CD4-positive, alpha-beta memory T cell (primary cell): ENCODE results near the gene EPB41L5. TPM values are rescaled to one million over a fixed set of nuclear protein-coding genes. Genes with fewer than 3 reads are reported as not detected.
A peak's percentile ranks its signal among the peaks of the same experiment; 100 is the strongest.

Experiments
- CTCF ChIA-PET: fragments of 350-600 bp; sonication (Branson Sonifier 250); formaldehyde crosslinking; loops from one replicate; lab custom pipeline; 2021; ENCODE audit warnings: inconsistent platforms; ENCODE audit not compliant: partially characterized antibody; lab: Charles Lee
- POLR2A ChIA-PET: fragments of 350-600 bp; sonication (Branson Sonifier 250); formaldehyde crosslinking; loops from one replicate; lab custom pipeline; 2021; ENCODE audit not compliant: partially characterized antibody; lab: Charles Lee
- DNase-seq, 5 donors: peaks; one replicate each; pipeline versions ENCODE4 v3.0.0 to v3.0.0-alpha.2; 2020 to 2022; ENCODE audit warnings: mixed read lengths in 1 of 5
- H3K27ac ChIP-seq: one replicate; pipeline ENCODE4 v1.7.0; 2013; ENCODE audit warnings: low read depth, low read length
- H3K27me3 ChIP-seq: 2 replicates; pipeline ENCODE4 v1.7.0; 2013; ENCODE audit warnings: mild to moderate bottlenecking, low read length, moderate library complexity; ENCODE audit not compliant: insufficient read depth
- H3K36me3 ChIP-seq: 2 replicates; pipeline ENCODE4 v1.7.0; 2013; ENCODE audit warnings: mild to moderate bottlenecking, low read length, moderate library complexity; ENCODE audit not compliant: insufficient read depth
- H3K4me1 ChIP-seq: 2 replicates; pipeline ENCODE4 v1.7.0; 2013; ENCODE audit warnings: mild to moderate bottlenecking, low read length, moderate library complexity; ENCODE audit not compliant: insufficient read depth
- H3K4me3 ChIP-seq, 2 donors: one replicate each; pipeline ENCODE4 v1.7.0; 2013; ENCODE audit warnings: low read length in 2 of 2, mild to moderate bottlenecking in 1 of 2
- H3K9me3 ChIP-seq, 2 donors: one replicate each; pipeline ENCODE4 v1.7.0; 2013; ENCODE audit warnings: low read length in 2 of 2, control low read depth in 1 of 2; ENCODE audit not compliant: control insufficient read depth in 1 of 2
- H3K27ac Mint-ChIP-seq, 7 donors: one replicate each; pipeline ENCODE4 v1.8.0; 2020 to 2021; ENCODE audit warnings: mixed read lengths in 7 of 7, mild to moderate bottlenecking in 6 of 7, inconsistent platforms in 3 of 7, moderate library complexity in 3 of 7
- H3K27me3 Mint-ChIP-seq, 2 donors: one replicate each; pipeline ENCODE4 v1.8.0; 2020 to 2021; ENCODE audit warnings: mixed read lengths in 2 of 2
- H3K36me3 Mint-ChIP-seq, 2 donors: one replicate each; pipeline ENCODE4 v1.8.0; 2020 to 2021; ENCODE audit warnings: mixed read lengths in 2 of 2, inconsistent platforms in 1 of 2, mild to moderate bottlenecking in 1 of 2
- H3K4me1 Mint-ChIP-seq, 4 donors: one replicate each; pipeline ENCODE4 v1.8.0; 2020 to 2021; ENCODE audit warnings: mixed read lengths in 4 of 4, mild to moderate bottlenecking in 1 of 4
- H3K4me3 Mint-ChIP-seq, 8 donors: one replicate each; pipeline ENCODE4 v1.8.0; 2020 to 2021; ENCODE audit warnings: mixed read lengths in 8 of 8, mild to moderate bottlenecking in 7 of 8, moderate library complexity in 6 of 8, inconsistent platforms in 3 of 8
- H3K9me3 Mint-ChIP-seq, 8 donors: one replicate each; pipeline ENCODE4 v1.8.0; 2020 to 2021; ENCODE audit warnings: mixed read lengths in 8 of 8, mild to moderate bottlenecking in 5 of 8, inconsistent platforms in 3 of 8, moderate library complexity in 1 of 8
- intact Hi-C: fragments of 100-400 bp; cut with micrococcal nuclease; formaldehyde crosslinking; loops from one replicate; pipeline ENCODE4 v1.15.1; 2023
- polyA plus RNA-seq, 2 donors: library from polyadenylated mRNA; unstranded; fragments of 300-500 nt; fragmentation: Illumina TruSeq; gene quantifications; one replicate each; pipeline ENCODE4 v1.2.3, GENCODE V29; 2021
- total RNA-seq, 2 experiments: library from RNA; stranded (reverse); gene quantifications; one replicate each; pipeline ENCODE4 v1.2.3, GENCODE V29; 2021

The EPB41L5 gene
- total and polyA plus RNA-seq, 4 experiments from 2014 or later: 1.4 to 6.2 (median 4.1) TPM

DNA sequence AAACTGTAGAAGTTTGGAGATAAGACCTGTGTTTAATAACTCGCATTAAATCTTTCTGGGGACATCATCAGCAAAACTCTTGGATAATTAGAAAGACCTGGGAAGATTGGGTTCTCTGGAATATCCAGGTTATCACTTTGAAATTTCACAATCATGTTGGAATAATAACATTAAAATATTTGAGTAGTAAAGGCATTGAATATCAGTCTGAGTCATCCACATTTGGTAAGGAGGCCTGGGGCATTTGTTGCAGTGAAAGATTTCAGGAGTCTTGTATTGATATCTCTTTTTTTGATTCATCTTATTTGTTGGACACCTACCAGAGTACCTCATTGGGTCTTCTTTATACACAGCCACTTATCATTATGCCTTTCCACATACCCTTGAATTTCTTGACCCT is 95.9 kb downstream of the EPB41L5 start:
- peaks cover 18 to 24% (median 21%) of the 10 kb centered on the region in 4 donors for H3K4me1 Mint-ChIP-seq
- peak overlapping the region in 2 of 7 donors; percentile 68 to 91 for H3K27ac Mint-ChIP-seq
- no peak for DNase-seq
- CTCF ChIA-PET: interaction anchor here (0.9 to 4.0 kb wide), 16 partner anchors 10 to 573 kb away, joined by 3 to 120 read pairs (median 4); partner anchors contain the start of genes EPB41L5, RALB and TMEM177
- Histone ChIP-seq H3K4me1 (peaks cover 23% of the 10 kb centered on the region), H3K27ac (no peak overlapping the region), H3K9me3 (no peaks in the 10 kb centered on the region), H3K4me3 (peak overlapping the region in 1 of 2 donors; percentile 25), H3K36me3 (no peaks in the 10 kb centered on the region), H3K27me3 (no peaks in the 10 kb centered on the region)
- H3K4me3 Mint-ChIP-seq: peak overlapping the region in 6 of 8 donors; percentile 49 to 89 (median 80)
- H3K36me3 Mint-ChIP-seq: peaks cover 6 to 7% of the 10 kb centered on the region in 2 donors
- peaks cover 0 to 1% of the 10 kb centered on the region in 2 donors for H3K27me3 Mint-ChIP-seq
- H3K9me3 Mint-ChIP-seq: peaks cover 0 to 3% (median 0%) of the 10 kb centered on the region in 8 donors
- POLR2A ChIA-PET: interaction anchor here (1.1 to 3.4 kb wide), 6 partner anchors 68 to 431 kb away, joined by 4 to 35 read pairs (median 6); partner anchors contain the start of genes EPB41L5 and TMEM185B
- intact Hi-C loops: loop anchor here (1.0 to 5.0 kb wide), 5 partner anchors 69 to 350 kb away; partner anchors contain the start of genes EPB41L5, PTPN4 and TMEM185B

DNA sequence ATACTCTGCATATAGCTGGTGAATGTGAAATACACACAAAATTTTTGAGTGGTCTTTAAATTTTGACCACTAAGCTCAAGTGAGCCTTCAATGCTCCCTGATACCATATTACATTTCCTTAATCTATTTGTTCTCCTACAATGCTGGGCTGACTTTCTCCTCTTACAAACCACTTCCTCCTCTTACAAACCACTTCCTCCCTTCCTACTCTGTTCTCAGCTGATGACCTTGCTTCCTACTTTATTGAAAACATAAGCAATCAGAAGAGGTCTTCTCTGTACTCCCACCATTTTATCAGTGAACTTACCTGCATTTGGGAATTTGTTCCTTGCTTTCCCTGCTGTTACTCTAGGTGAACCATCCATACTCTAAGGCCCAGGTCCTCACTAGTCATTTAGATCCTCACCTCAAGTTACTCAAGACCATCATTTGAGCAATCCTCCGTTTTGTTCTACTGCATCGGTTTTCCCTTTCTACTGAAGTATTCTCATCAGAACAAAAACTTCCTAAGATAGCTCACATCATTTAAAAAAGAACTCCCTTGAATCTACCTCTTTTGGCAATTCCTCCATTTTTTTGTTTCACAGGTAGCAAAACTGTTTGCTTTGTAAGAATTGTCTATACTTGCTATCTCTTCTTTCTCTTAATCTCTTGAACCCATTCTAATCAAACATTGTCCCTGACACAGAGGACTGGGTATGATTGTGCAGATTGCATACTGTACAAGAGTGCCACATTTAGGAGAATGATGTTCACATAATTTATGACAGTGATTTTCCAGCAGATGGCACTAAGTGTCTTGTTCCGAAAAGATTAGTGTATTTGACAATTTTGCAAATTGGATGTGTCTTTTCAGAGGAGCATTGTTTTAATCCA is 96.5 kb downstream of the EPB41L5 start:
- ChIA-PET CTCF (interaction anchor here (0.8 to 4.0 kb wide), 25 partner anchors 8 to 572 kb away, joined by 3 to 120 read pairs (median 4); partner anchors contain the start of genes EPB41L5, PTPN4, RALB and TMEM177), POLR2A (interaction anchor here (1.1 to 3.4 kb wide), 6 partner anchors 67 to 431 kb away, joined by 4 to 35 read pairs (median 6); partner anchors contain the start of genes EPB41L5 and TMEM185B)
- Mint-ChIP-seq H3K9me3 (peaks cover 0 to 3% (median 0%) of the 10 kb centered on the region in 8 donors), H3K4me3 (peak overlapping the region; percentile 49 to 89 (median 80)), H3K36me3 (peaks cover 0 to under 1% of the 10 kb centered on the region in 2 donors), H3K27ac (peak overlapping the region in 6 of 7 donors; percentile 45 to 91 (median 64)), H3K27me3 (peaks cover 0 to 1% of the 10 kb centered on the region in 2 donors), H3K4me1 (peaks cover 18 to 24% (median 21%) of the 10 kb centered on the region in 4 donors)
- peak overlapping the region in 1 of 2 donors; percentile 25 for H3K4me3 ChIP-seq
- H3K27ac ChIP-seq: peak overlapping the region; percentile 23
- H3K27me3 ChIP-seq: no peaks in the 10 kb centered on the region
- no peaks in the 10 kb centered on the region for H3K9me3 ChIP-seq
- H3K4me1 ChIP-seq: peaks cover 23% of the 10 kb centered on the region
- H3K36me3 ChIP-seq: no peaks in the 10 kb centered on the region
- DNase-seq: peak in 4 of 5 donors; percentile 49 to 64 (median 56)
- intact Hi-C loops: loop anchor here (1.0 to 5.0 kb wide), 5 partner anchors 68 to 351 kb away; partner anchors contain the start of genes EPB41L5, PTPN4 and TMEM185B

DNA sequence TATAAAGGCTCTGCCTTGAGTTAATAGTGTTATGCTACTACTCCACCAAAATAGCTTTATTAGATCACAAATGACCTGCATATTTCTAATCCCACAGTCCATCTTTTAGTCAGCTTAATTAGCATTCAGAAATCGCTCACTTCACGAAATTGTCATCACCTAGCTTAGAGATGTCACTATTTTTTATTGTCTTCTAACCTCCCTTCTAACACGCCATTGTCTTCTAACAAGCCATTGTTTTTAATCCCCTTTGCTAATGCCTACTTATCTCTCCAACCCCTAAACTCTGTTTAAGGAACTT is 97.1 kb downstream of the EPB41L5 start:
- intact Hi-C loops: no loop called here
- Histone ChIP-seq H3K4me1 (peaks cover 23% of the 10 kb centered on the region), H3K9me3 (no peaks in the 10 kb centered on the region), H3K27me3 (no peaks in the 10 kb centered on the region), H3K27ac (no peak overlapping the region), H3K4me3 (no peak overlapping the region), H3K36me3 (no peaks in the 10 kb centered on the region)
- POLR2A ChIA-PET: interaction anchor here (1.6 to 3.4 kb wide), 3 partner anchors 67 to 203 kb away, joined by 7 to 35 read pairs (median 8); partner anchors contain the start of gene TMEM185B
- CTCF ChIA-PET: interaction anchor here (0.7 to 4.0 kb wide), 19 partner anchors 8 to 571 kb away, joined by 3 to 120 read pairs (median 5); partner anchors contain the start of genes EPB41L5 and TMEM177
- DNase-seq: no peak
- Mint-ChIP-seq H3K9me3 (peaks cover 0 to 3% (median 0%) of the 10 kb centered on the region in 8 donors), H3K27me3 (peaks cover 0 to 1% of the 10 kb centered on the region in 2 donors), H3K4me3 (peak overlapping the region in 2 of 8 donors; percentile 10 to 18), H3K27ac (no peak overlapping the region), H3K4me1 (peaks cover 18 to 24% (median 21%) of the 10 kb centered on the region in 4 donors), H3K36me3 (no peaks in the 10 kb centered on the region)

DNA sequence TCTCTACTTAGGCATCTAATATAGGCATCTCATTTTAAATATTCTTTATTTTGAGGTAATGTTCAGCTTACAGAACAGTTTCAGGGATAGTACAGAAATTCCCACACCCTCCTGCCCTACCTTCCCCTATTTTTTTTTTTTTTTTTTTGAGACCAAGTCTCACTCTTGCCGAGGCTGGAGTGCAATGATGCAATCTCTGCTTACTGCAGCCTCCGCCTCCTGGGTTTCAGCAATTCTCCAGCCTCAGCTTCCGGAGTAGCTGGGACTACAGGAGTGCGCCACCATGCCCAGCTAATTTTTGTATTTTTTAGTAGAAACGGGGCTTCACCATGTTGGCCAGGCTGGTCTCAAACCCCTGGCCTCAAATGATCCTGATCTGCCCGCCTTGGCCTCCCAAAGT is 97.6 kb downstream of the EPB41L5 start:
- H3K27ac Mint-ChIP-seq: no peak overlapping the region
- DNase-seq: no peak
- H3K9me3 Mint-ChIP-seq: peaks cover 0 to 3% (median 0%) of the 10 kb centered on the region in 8 donors
- Histone ChIP-seq H3K4me1 (peaks cover 23% of the 10 kb centered on the region), H3K36me3 (no peaks in the 10 kb centered on the region), H3K4me3 (no peak overlapping the region), H3K27ac (no peak overlapping the region), H3K27me3 (no peaks in the 10 kb centered on the region), H3K9me3 (no peaks in the 10 kb centered on the region)
- CTCF ChIA-PET: interaction anchor here (0.7 to 4.0 kb wide), 18 partner anchors 8 to 571 kb away, joined by 3 to 120 read pairs (median 5); partner anchors contain the start of genes EPB41L5 and TMEM177
- peak overlapping the region in 1 of 8 donors; percentile 10 for H3K4me3 Mint-ChIP-seq
- POLR2A ChIA-PET: interaction anchor here (1.6 to 3.4 kb wide), 2 partner anchors 66 to 202 kb away, joined by 7 to 35 read pairs; no protein-coding TSS in a partner anchor
- H3K4me1 Mint-ChIP-seq: peaks cover 18 to 24% (median 21%) of the 10 kb centered on the region in 4 donors
- H3K27me3 Mint-ChIP-seq: peaks cover 0 to 1% of the 10 kb centered on the region in 2 donors
- H3K36me3 Mint-ChIP-seq: no peaks in the 10 kb centered on the region
- intact Hi-C loops: no loop called here

DNA sequence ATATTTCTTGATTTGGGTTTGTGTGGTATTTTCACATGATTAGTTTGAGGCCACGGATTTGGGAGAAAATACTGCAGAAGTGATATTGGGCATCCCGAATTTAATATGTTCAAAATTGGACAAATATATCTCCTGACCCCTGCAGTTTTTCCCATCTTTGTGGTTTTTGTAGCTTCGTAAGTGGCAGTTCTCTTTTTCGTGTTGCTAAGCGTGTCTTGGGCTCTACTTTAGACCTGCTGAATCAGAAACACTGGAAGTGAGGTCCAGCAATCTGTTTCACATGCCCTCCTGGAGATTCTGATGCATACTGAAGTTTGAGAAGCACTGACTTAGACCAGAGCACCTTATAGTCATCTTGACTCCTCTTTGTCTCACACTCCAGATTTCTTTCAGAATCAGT is 98.3 kb downstream of the EPB41L5 start:
- peaks cover 0 to 3% (median 0%) of the 10 kb centered on the region in 8 donors for H3K9me3 Mint-ChIP-seq
- H3K4me3 Mint-ChIP-seq: no peak overlapping the region
- ChIA-PET POLR2A (no interaction called here), CTCF (interaction anchor here (1.5 to 4.0 kb wide), 5 partner anchors 59 to 409 kb away, joined by 5 to 120 read pairs (median 10); no protein-coding TSS in a partner anchor)
- peaks cover 18 to 24% (median 21%) of the 10 kb centered on the region in 4 donors for H3K4me1 Mint-ChIP-seq
- H3K27ac ChIP-seq: no peak overlapping the region
- peaks cover 23% of the 10 kb centered on the region for H3K4me1 ChIP-seq
- H3K9me3 ChIP-seq: no peaks in the 10 kb centered on the region
- intact Hi-C loops: no loop called here
- peaks cover 0 to 1% of the 10 kb centered on the region in 2 donors for H3K27me3 Mint-ChIP-seq
- H3K27me3 ChIP-seq: no peaks in the 10 kb centered on the region
- DNase-seq: no peak
- no peaks in the 10 kb centered on the region for H3K36me3 Mint-ChIP-seq
- H3K4me3 ChIP-seq: no peak overlapping the region
- no peaks in the 10 kb centered on the region for H3K36me3 ChIP-seq
- H3K27ac Mint-ChIP-seq: no peak overlapping the region

DNA sequence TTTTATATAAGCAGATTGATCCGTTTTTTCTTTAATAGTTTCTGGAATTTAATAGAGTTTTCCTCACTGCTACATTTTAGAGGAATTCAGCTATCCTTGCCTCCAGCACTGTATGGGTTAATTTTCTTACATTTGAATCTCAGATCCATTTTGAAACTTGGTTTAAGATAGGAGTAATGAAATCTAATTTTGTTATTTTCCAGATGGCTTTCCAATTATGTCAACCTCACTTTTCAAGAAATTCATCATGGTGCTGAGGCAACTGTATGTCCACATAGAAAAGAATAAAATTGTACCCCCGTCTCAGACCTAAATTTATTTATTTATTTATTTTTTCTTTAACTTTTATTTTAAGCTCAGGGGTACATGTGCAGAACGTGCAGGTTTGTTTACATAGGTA is 105.1 kb downstream of the EPB41L5 start:
- no peak overlapping the region for H3K27ac Mint-ChIP-seq
- intact Hi-C loops: no loop called here
- H3K4me1 Mint-ChIP-seq: no peaks in the 10 kb centered on the region
- H3K4me3 Mint-ChIP-seq: no peak overlapping the region
- H3K9me3 ChIP-seq: no peaks in the 10 kb centered on the region
- H3K36me3 ChIP-seq: no peaks in the 10 kb centered on the region
- no peak overlapping the region for H3K27ac ChIP-seq
- no peak overlapping the region for H3K4me3 ChIP-seq
- H3K27me3 ChIP-seq: no peaks in the 10 kb centered on the region
- ChIA-PET CTCF (interaction anchor here (0.6 to 1.6 kb wide), 4 partner anchors 9 to 476 kb away, joined by 3 to 5 read pairs (median 4); no protein-coding TSS in a partner anchor), POLR2A (interaction anchor here (0.5 kb wide), 1 partner anchor 367 kb away, joined by 3 read pairs; no protein-coding TSS in a partner anchor)
- peaks cover 0 to 14% (median 3%) of the 10 kb centered on the region in 8 donors for H3K9me3 Mint-ChIP-seq
- DNase-seq: no peak
- H3K4me1 ChIP-seq: no peaks in the 10 kb centered on the region
- peaks cover 2 to 4% of the 10 kb centered on the region in 2 donors for H3K27me3 Mint-ChIP-seq
- H3K36me3 Mint-ChIP-seq: peaks cover 0 to 15% of the 10 kb centered on the region in 2 donors
